H1 (cell line): ENCODE results near the gene NR2F2. TPM values are rescaled to one million over a fixed set of nuclear protein-coding genes. Genes with fewer than 3 reads are reported as not detected.

ENCODE experiments used
- CTCF ChIA-PET: fragments of 300-600 bp; sonication (Branson Sonifier 250); formaldehyde crosslinking; loops from one replicate; lab custom pipeline; 2021; ENCODE audit not compliant: partially characterized antibody; lab: Charles Lee
- POLR2A ChIA-PET: fragments of 300-600 bp; sonication (Branson Sonifier 250); formaldehyde crosslinking; loops from one replicate; lab custom pipeline; 2021; ENCODE audit warnings: inconsistent platforms; ENCODE audit not compliant: partially characterized antibody; lab: Charles Lee
- DNase-seq, 2 experiments: peaks; one replicate each; pipeline versions ENCODE4 v3.0.0 to v3.0.0-alpha.2; 2010 to 2022; ENCODE audit warnings: low spot score in 2 of 2, low read depth in 1 of 2, mixed read lengths in 1 of 2
- FAIRE-seq: peaks from 2 replicates; lab custom pipeline; 2011; peaks lifted over from hg19 to GRCh38; lab: Jason Lieb, UNC
- H2AFZ ChIP-seq: 2 replicates; pipeline ENCODE4 v1.8.1; 2012; ENCODE audit warnings: low read length, inconsistent platforms
- H2AK5ac ChIP-seq: 2 replicates; pipeline ENCODE4 v1.6.1; 2013; ENCODE audit warnings: low read depth, low read length
- H2BK120ac ChIP-seq: replicated peaks from 2 replicates; pipeline ENCODE3; 2013; ENCODE audit warnings: low read depth, low read length, inconsistent platforms
- H2BK12ac ChIP-seq: 2 replicates; pipeline ENCODE4 v1.6.1; 2013; ENCODE audit warnings: low read depth, low read length
- H2BK15ac ChIP-seq: 2 replicates; pipeline ENCODE4 v1.6.1; 2013; ENCODE audit warnings: low read length
- H2BK20ac ChIP-seq: 2 replicates; pipeline ENCODE4 v1.6.1; 2013; ENCODE audit warnings: low read length
- H2BK5ac ChIP-seq: 2 replicates; pipeline ENCODE4 v1.6.1; 2013; ENCODE audit warnings: low read depth, low read length
- H3K14ac ChIP-seq: 2 replicates; pipeline ENCODE4 v1.6.1; 2013; ENCODE audit warnings: inconsistent platforms; ENCODE audit not compliant: insufficient read length
- H3K18ac ChIP-seq: 2 replicates; pipeline ENCODE4 v1.6.1; 2013; ENCODE audit warnings: low read length; ENCODE audit errors: extremely low read depth
- H3K23ac ChIP-seq: 2 replicates; pipeline ENCODE4 v1.6.1; 2013; ENCODE audit warnings: inconsistent platforms; ENCODE audit not compliant: insufficient read length
- H3K23me2 ChIP-seq: 2 replicates; pipeline ENCODE4 v1.6.1; 2013; ENCODE audit warnings: low read depth, low read length
- H3K27ac ChIP-seq: 2 replicates; pipeline ENCODE4 v1.6.1; 2011; ENCODE audit warnings: low read depth, low read length, inconsistent platforms
- H3K27me3 ChIP-seq, 4 experiments: replicated peaks in 1 of 4; 1 replicate in 1 of 4; 2 replicates in 3 of 4; pipeline versions ENCODE4 v1.6.1 to v1.8.1; 2011 to 2013; ENCODE audit warnings: low read length in 3 of 4, mild to moderate bottlenecking in 3 of 4, inconsistent platforms in 2 of 4, mixed read lengths in 2 of 4, moderate library complexity in 1 of 4; ENCODE audit not compliant: control insufficient read depth in 3 of 4, insufficient read depth in 3 of 4; ENCODE audit errors: extremely low read depth in 1 of 4
- H3K36me3 ChIP-seq, 4 experiments: 2 replicates each; pipeline versions ENCODE4 v1.6.1 to v1.8.1; 2011 to 2013; ENCODE audit warnings: mild to moderate bottlenecking in 4 of 4, low read length in 3 of 4, moderate library complexity in 2 of 4, control low read depth in 1 of 4, inconsistent platforms in 1 of 4; ENCODE audit not compliant: insufficient read depth in 4 of 4, control insufficient read depth in 2 of 4
- H3K4ac ChIP-seq: replicated peaks from 2 replicates; pipeline ENCODE3; 2013; ENCODE audit warnings: low read length, low read depth, mixed read lengths, inconsistent platforms; ENCODE audit not compliant: insufficient read length
- H3K4me1 ChIP-seq, 4 experiments: replicated peaks in 1 of 4; 1 replicate in 1 of 4; 2 replicates in 3 of 4; pipeline versions ENCODE4 v1.6.1 to v1.8.1; 2011 to 2013; ENCODE audit warnings: low read length in 3 of 4, inconsistent platforms in 2 of 4, mixed read lengths in 1 of 4; ENCODE audit not compliant: insufficient read depth in 4 of 4, control insufficient read depth in 3 of 4
- H3K4me2 ChIP-seq, 2 experiments: 2 replicates each; pipeline versions ENCODE4 v1.6.1 to v1.8.1; 2011 to 2013; ENCODE audit warnings: low read depth in 2 of 2, low read length in 2 of 2, control low read depth in 1 of 2, inconsistent platforms in 1 of 2, mild to moderate bottlenecking in 1 of 2; ENCODE audit not compliant: insufficient read depth in 1 of 2
- H3K4me3 ChIP-seq, 4 experiments: fragments of 200-600, 300-600 bp in 1 of 4; sonication (generic), shearing (Covaris generic), sonication (Bioruptor Twin) in 1 of 4; 2 replicates each; pipeline versions ENCODE4 v1.5.1 to v1.8.1; 2011 to 2016; ENCODE audit warnings: low read length in 4 of 4, low read depth in 3 of 4, control low read depth in 2 of 4, inconsistent platforms in 2 of 4, mild to moderate bottlenecking in 2 of 4, mixed read lengths in 1 of 4, moderate library complexity in 1 of 4; ENCODE audit not compliant: insufficient read depth in 2 of 4; ENCODE audit errors: extremely low read depth in 1 of 4
- H3K56ac ChIP-seq: replicated peaks from 2 replicates; pipeline ENCODE3; 2013; ENCODE audit warnings: low read depth, mild to moderate bottlenecking, mixed read lengths, low read length, inconsistent platforms; ENCODE audit not compliant: insufficient read length
- H3K79me1 ChIP-seq: 2 replicates; pipeline ENCODE4 v1.6.1; 2013; ENCODE audit warnings: low read depth, low read length, control low read depth
- H3K79me2 ChIP-seq, 2 experiments: 2 replicates each; pipeline versions ENCODE4 v1.6.1 to v1.8.1; 2012 to 2013; ENCODE audit warnings: low read length in 2 of 2, mild to moderate bottlenecking in 2 of 2, inconsistent platforms in 1 of 2; ENCODE audit not compliant: insufficient read depth in 2 of 2, control insufficient read depth in 1 of 2
- H3K9ac ChIP-seq, 4 experiments: replicated peaks in 1 of 4; 1 replicate in 1 of 4; 2 replicates in 3 of 4; pipeline versions ENCODE4 v1.6.1 to v1.8.1; 2011 to 2013; ENCODE audit warnings: low read depth in 3 of 4, low read length in 3 of 4, control low read depth in 2 of 4, mild to moderate bottlenecking in 2 of 4, moderate library complexity in 2 of 4, inconsistent platforms in 1 of 4; ENCODE audit errors: extremely low read depth in 1 of 4
- H3K9me3 ChIP-seq, 2 experiments: 2 replicates each; pipeline versions ENCODE4 v1.6.1 to v1.8.1; 2012 to 2013; ENCODE audit warnings: mild to moderate bottlenecking in 2 of 2, moderate library complexity in 2 of 2, control low read depth in 1 of 2, inconsistent platforms in 1 of 2, low read depth in 1 of 2, low read length in 1 of 2, mixed read lengths in 1 of 2; ENCODE audit not compliant: insufficient read depth in 2 of 2
- H4K20me1 ChIP-seq, 2 experiments: replicated peaks in 1 of 2; 2 replicates each; pipeline versions ENCODE3 to v1.8.1; 2011 to 2013; ENCODE audit warnings: inconsistent platforms in 2 of 2, low read length in 2 of 2, mild to moderate bottlenecking in 1 of 2; ENCODE audit not compliant: insufficient read depth in 2 of 2, control insufficient read depth in 1 of 2
- H4K5ac ChIP-seq: 2 replicates; pipeline ENCODE4 v1.6.1; 2013; ENCODE audit warnings: low read length, low read depth, mixed read lengths, inconsistent platforms; ENCODE audit not compliant: insufficient read length
- H4K8ac ChIP-seq: 2 replicates; pipeline ENCODE4 v1.8.0; 2013; ENCODE audit warnings: mild to moderate bottlenecking, moderate library complexity, low read length, inconsistent platforms; ENCODE audit not compliant: insufficient read depth; ENCODE audit errors: extremely low read depth
- H4K91ac ChIP-seq: replicated peaks from 2 replicates; pipeline ENCODE3; 2013; ENCODE audit warnings: low read length, mixed read lengths, inconsistent platforms; ENCODE audit not compliant: insufficient read length
- RAD21 ChIP-seq, 2 experiments: IDR thresholded peaks in 1 of 2; conservative IDR thresholded peaks in 1 of 2; 2 replicates each; pipeline ENCODE4 v1.6.1; 2011; ENCODE audit warnings: low read depth in 2 of 2, low read length in 2 of 2, improper control_type of control experiment in 1 of 2, inconsistent platforms in 1 of 2, mild to moderate bottlenecking in 1 of 2, moderate library complexity in 1 of 2
- SAP30 ChIP-seq: fragments of 300-600 bp; sonication (generic); IDR thresholded peaks from 2 replicates; pipeline ENCODE4 v1.7.1; 2012; ENCODE audit warnings: low read length, moderate library complexity, mild to moderate bottlenecking, inconsistent platforms; ENCODE audit not compliant: insufficient read depth, insufficient replicate concordance
- SIN3A ChIP-seq, 2 experiments: IDR thresholded peaks in 1 of 2; conservative IDR thresholded peaks in 1 of 2; 2 replicates each; pipeline ENCODE4 v1.6.1; 2011 to 2012; ENCODE audit warnings: low read length in 2 of 2, improper control_type of control experiment in 1 of 2, low read depth in 1 of 2, mild to moderate bottlenecking in 1 of 2
- TCF12 ChIP-seq: IDR thresholded peaks from 2 replicates; pipeline ENCODE4 v1.6.1; 2011; ENCODE audit warnings: low read depth, mild to moderate bottlenecking, low read length
- WGBS, 2 experiments: shearing (Covaris generic) in 1 of 2; methylation state at CpG; one replicate each; pipeline versions ENCODE4 v1.1.6 to v1.1.7; 2013 to 2015; ENCODE audit warnings: low lambda C conversion rate in 2 of 2, mixed read lengths in 2 of 2, inconsistent platforms in 1 of 2, low coverage in 1 of 2, missing lambda C conversion rate in 1 of 2; ENCODE audit not compliant: insufficient replicate concordance in 2 of 2, insufficient coverage in 1 of 2, insufficient read length in 1 of 2; ENCODE audit errors: extremely low coverage in 1 of 2, missing lambda C conversion rate in 1 of 2; 5-methylcytosine and 5-hydroxymethylcytosine counted together
- polyA plus RNA-seq, 7 experiments: library from polyadenylated mRNA; depleted of rRNA in 3 of 7; stranded (reverse) in 5 of 7; unstranded in 2 of 7; fragments of >200 nt in 5 of 7; fragments of 200-250 nt in 2 of 7; gene quantifications; 1 replicate in 5 of 7; 2 replicates in 1 of 7; 4 replicates in 1 of 7; pipeline versions ENCODE4 v1.2.1 to v1.2.3, GENCODE V29; 2011 to 2013; ENCODE audit warnings: missing spikeins in 2 of 7, mixed read lengths in 2 of 7
- total RNA-seq: library from RNA; stranded (reverse); fragmentation: NEBNext Ultra II Directional; extraction: Animal tissue kit (Norgen Biotek cat#: 25700); gene quantifications from 2 replicates; pipeline ENCODE4 v1.2.1, GENCODE V29; 2021
- TF ChIP-seq, protein P1 (sequence below), 3 experiments: IDR thresholded peaks; 1 replicate in 2 of 3; 2 replicates in 1 of 3; pipeline versions ENCODE4 v1.5.1 to v1.6.1; 2011; ENCODE audit warnings: low read length in 3 of 3, mild to moderate bottlenecking in 3 of 3, inconsistent platforms in 2 of 3, low read depth in 1 of 3, moderate library complexity in 1 of 3; ENCODE audit not compliant: insufficient read depth in 1 of 3; ENCODE audit errors: control extremely low read depth in 1 of 3

NR2F2 gene
- total and polyA plus RNA-seq, 2 of the 8 experiments (the other 6 are each of a cell fraction or from before 2014, with no cell fraction given) = 0.03 TPM; not detected in 1

DNA sequence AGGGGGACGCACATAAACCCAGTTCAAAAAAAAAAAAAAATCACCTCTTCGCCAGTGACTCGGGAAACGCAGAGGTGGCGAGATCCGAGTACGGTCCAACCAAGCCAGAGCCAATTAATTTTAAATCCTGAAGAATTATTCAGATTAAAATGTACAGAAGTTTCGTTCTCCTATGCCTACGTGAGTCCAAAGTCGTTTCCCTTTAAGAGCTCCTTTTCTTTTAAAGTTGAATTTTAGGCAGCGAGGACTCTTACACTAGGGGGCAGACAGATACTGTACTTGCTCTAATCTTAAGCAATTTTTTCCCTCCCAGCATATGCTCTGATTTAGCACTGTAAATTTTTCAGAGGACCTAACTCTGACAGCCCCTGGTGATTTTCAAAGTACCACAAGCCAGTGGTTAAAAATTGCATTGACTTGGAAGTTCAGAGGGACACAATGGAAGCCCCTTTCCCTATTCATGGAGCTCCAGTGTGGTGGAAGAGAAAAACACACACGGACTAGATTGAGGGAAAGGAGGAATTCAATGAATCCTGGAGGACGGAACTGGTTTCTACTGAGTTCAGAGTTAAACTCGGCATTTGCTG is 3.3 kb upstream of the NR2F2 start:
- no peak overlapping the region for H3K23ac ChIP-seq
- H2BK15ac ChIP-seq = no peak overlapping the region
- peaks cover 4% of the 10 kb centered on the region; the same call in 1 of the 2 replicates for H3K23me2 ChIP-seq
- no peak overlapping the region for H3K18ac ChIP-seq
- H3K9me3 ChIP-seq = no peaks in the 10 kb centered on the region; a peak in 1 of 4 replicates
- no peak overlapping the region for H2AK5ac ChIP-seq
- CTCF ChIA-PET = interaction anchor here (0.6 to 4.4 kb wide), 32 partner anchors 9 to 1649 kb away, joined by 3 to 59 read pairs (median 4); no protein-coding TSS in a partner anchor
- H2BK5ac ChIP-seq = no peak overlapping the region
- H3K4me3 ChIP-seq = peak overlapping the region; percentile 12 to 55 (median 20); a peak in 5 of 8 replicates
- WGBS, 2 experiments = 0% methylated on average over 14 of the region's 14 CpGs; no CpG with 5 or more reads in 1 of the 2 experiments
- H3K4ac ChIP-seq = no peak overlapping the region
- H4K91ac ChIP-seq = no peak overlapping the region
- H4K8ac ChIP-seq = no peak overlapping the region
- H4K20me1 ChIP-seq = peaks cover 0 to 11% of the 10 kb centered on the region in 2 experiments
- peak overlapping the region; percentile 55 to 62 for H3K4me2 ChIP-seq
- H4K5ac ChIP-seq = no peak overlapping the region
- H3K79me2 ChIP-seq = no peaks in the 10 kb centered on the region
- no peak for FAIRE-seq
- POLR2A ChIA-PET = interaction anchor here (0.7 to 1.4 kb wide), 4 partner anchors 10 to 27 kb away, joined by 3 to 6 read pairs (median 4); no protein-coding TSS in a partner anchor
- H3K9ac ChIP-seq = no peak overlapping the region
- H2AFZ ChIP-seq = no peak overlapping the region
- H3K27me3 ChIP-seq = peaks cover 68 to 94% (median 87%) of the 10 kb centered on the region in 4 experiments
- no peak overlapping the region for H3K27ac ChIP-seq
- H2BK12ac ChIP-seq = no peak overlapping the region
- no peak overlapping the region for H3K56ac ChIP-seq
- H3K79me1 ChIP-seq = no peaks in the 10 kb centered on the region
- no peak for TF ChIP-seq TCF12
- peak; percentile 63 for TF ChIP-seq RAD21 (IDR thresholded peaks at IDR 0.05 in 1 of 2, conservative IDR thresholded peaks at IDR 0.05 in 1 of 2; ENCODE audit: low read depth in 2 of 2, low read length in 2 of 2)
- TF ChIP-seq, protein P1, sequence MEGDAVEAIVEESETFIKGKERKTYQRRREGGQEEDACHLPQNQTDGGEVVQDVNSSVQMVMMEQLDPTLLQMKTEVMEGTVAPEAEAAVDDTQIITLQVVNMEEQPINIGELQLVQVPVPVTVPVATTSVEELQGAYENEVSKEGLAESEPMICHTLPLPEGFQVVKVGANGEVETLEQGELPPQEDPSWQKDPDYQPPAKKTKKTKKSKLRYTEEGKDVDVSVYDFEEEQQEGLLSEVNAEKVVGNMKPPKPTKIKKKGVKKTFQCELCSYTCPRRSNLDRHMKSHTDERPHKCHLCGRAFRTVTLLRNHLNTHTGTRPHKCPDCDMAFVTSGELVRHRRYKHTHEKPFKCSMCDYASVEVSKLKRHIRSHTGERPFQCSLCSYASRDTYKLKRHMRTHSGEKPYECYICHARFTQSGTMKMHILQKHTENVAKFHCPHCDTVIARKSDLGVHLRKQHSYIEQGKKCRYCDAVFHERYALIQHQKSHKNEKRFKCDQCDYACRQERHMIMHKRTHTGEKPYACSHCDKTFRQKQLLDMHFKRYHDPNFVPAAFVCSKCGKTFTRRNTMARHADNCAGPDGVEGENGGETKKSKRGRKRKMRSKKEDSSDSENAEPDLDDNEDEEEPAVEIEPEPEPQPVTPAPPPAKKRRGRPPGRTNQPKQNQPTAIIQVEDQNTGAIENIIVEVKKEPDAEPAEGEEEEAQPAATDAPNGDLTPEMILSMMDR (IDR thresholded peaks at IDR 0.05; ENCODE audit: control extremely low read depth in 1 of 3, insufficient read depth in 1 of 3, low read depth in 1 of 3, low read length in 3 of 3) = peak in 2 of 3 experiments; percentile 28 to 55; a peak in 2 of 4 replicates
- TF ChIP-seq SIN3A (conservative IDR thresholded peaks at IDR 0.05 in 1 of 2, IDR thresholded peaks at IDR 0.05 in 1 of 2; ENCODE audit: low read depth in 1 of 2, low read length in 2 of 2) = no peak
- TF ChIP-seq SAP30 = no peak
- H3K36me3 ChIP-seq = peaks cover 0 to 3% (median 0%) of the 10 kb centered on the region in 4 experiments; a peak in 1 of 8 replicates
- peaks cover 10 to 32% (median 18%) of the 10 kb centered on the region in 4 experiments for H3K4me1 ChIP-seq
- H2BK120ac ChIP-seq = no peak overlapping the region
- no peak for DNase-seq
- no peak overlapping the region for H3K14ac ChIP-seq
- H2BK20ac ChIP-seq = no peak overlapping the region
